ENCODE data around the gene UBD.

UBD gene

GRCh38 chr6:29558439-29559079 is 973 bp downstream of the UBD start:
- no peak for DNase-seq

GRCh38 chr6:29557320-29557719 is 2.2 kb downstream of the UBD start:
- no peak for DNase-seq

GRCh38 chr6:29554764-29555163 is 4.8 kb downstream of the UBD start:
- no peak for DNase-seq

- peak; percentile 71 for DNase-seq
Observed at GRCh38 chr6:29553268-29554057, 6.1 kb downstream of the UBD start.

- DNase-seq: no peak
Observed at GRCh38 chr6:29552512-29553051, 7.0 kb downstream of the UBD start.

GRCh38 chr6:29547573-29547972 is 12.0 kb downstream of the UBD start:
- DNase-seq: no peak

GRCh38 chr6:29537714-29538403 is 21.7 kb downstream of the UBD start:
- no peak for DNase-seq

- DNase-seq: no peak
Observed at GRCh38 chr6:29532320-29532951, 27.1 kb downstream of the UBD start.

GRCh38 chr6:29531668-29532067 is 27.9 kb downstream of the UBD start:
- DNase-seq: no peak

GRCh38 chr6:29530671-29531310 is 28.7 kb downstream of the UBD start:
- no peak for DNase-seq

- DNase-seq: no peak
Observed at GRCh38 chr6:29529956-29530355, 29.6 kb downstream of the UBD start.

GRCh38 chr6:29528988-29529560 is 30.5 kb downstream of the UBD start:
- DNase-seq: no peak

GRCh38 chr6:29528300-29528931 is 31.1 kb downstream of the UBD start:
- DNase-seq: no peak

GRCh38 chr6:29527564-29527963 is 32.0 kb downstream of the UBD start:
- DNase-seq: no peak

GRCh38 chr6:29527126-29527525 is 32.4 kb downstream of the UBD start:
- DNase-seq: no peak

GRCh38 chr6:29525311-29525639 is 34.3 kb downstream of the UBD start:
- DNase-seq: no peak

- DNase-seq: no peak
Observed at GRCh38 chr6:29524444-29525310, 34.9 kb downstream of the UBD start.

GRCh38 chr6:29524044-29524443 is 35.5 kb downstream of the UBD start:
- no peak for DNase-seq

GRCh38 chr6:29522227-29522626 is 37.3 kb downstream of the UBD start:
- no peak for DNase-seq

- no peak for DNase-seq
Observed at GRCh38 chr6:29521006-29521680, 38.4 kb downstream of the UBD start.
